ENCODE results near the gene SKAP1. TPM values are rescaled to one million over a fixed set of nuclear protein-coding genes. Genes with fewer than 3 reads are reported as not detected.

The SKAP1 gene
- total and polyA plus RNA-seq, 2 of the 13 experiments (the other 11 are each of a cell fraction or from before 2014, with no cell fraction given), result 0.21 TPM; not detected in 1

DNA sequence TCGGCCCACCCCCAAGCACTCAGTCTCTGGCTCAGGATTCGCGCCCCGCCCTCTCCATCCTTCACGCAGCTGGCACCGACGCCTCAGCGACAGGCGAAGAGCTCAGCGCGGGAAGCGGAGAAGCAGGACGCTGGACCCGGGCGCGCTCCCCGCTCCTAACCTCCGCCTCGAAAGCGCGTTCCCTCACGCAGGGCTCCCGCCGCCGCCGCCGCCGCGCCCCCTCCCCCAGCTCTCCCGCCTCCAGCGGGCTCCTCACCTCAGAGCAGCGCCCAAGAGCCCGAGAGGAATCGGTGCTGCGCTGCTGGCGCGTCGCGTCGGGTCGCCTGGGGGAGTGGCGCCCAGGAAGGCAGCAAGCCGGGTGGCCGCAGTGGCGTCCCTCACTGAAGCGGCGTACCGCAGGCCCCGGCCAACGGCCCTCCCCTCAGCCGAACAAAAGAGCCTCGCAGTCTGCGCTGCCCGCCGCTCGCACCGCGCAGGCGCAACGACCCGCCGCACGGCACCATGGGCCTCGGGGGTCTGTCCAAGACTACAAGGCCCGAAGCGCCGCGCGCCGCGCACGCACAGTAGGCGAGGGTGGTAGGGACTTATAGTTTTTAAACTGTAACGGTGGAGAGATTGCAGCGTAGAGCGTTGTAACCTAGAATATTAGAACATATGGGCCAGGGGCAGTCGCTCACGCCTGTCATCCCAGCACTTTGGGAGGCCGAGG lies 328.8 kb downstream of the SKAP1 start, which contains the start of gene CBX1 (continued):
- TF ChIP-seq ERF (CRISPR knock-in tag; IDR thresholded peaks at IDR 0.05) (peak; percentile 82), MIER3 (CRISPR knock-in tag; IDR thresholded peaks at IDR 0.05; ENCODE audit: borderline replicate concordance) (0 out of 2 replicates have a peak, but pooled peaks have one; percentile 62), FOXJ3 (CRISPR knock-in tag; IDR thresholded peaks at IDR 0.05; ENCODE audit: borderline replicate concordance) (peak; percentile 29; the same call in 1 of the 2 replicates), ZNF790 (CRISPR knock-in tag; IDR thresholded peaks at IDR 0.05; ENCODE audit: borderline replicate concordance) (peak; percentile 92; the same call in 1 of the 2 replicates), MYNN (CRISPR knock-in tag; IDR thresholded peaks at IDR 0.05; ENCODE audit: low read depth) (no peak)

DNA sequence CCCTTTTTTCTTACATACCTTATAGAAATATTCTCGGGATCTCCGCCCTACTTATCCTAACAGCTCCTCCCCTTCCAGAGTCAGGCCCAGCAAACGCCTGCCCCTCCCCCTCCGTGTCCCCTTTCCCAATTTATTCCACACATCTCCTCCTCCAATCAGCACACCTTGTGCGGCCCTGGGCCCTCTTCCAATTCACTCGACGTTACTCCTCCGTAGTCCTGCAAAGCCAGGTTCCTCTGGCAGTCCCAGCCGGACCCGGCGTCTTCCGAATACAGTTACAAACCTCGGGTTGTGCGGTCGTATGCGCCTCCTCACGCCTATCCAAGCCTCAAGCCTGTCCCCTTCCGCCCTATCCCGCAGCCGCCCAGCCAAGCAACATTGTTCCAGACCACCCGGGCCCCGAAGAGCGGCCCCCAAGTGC lies 329.4 kb downstream of the SKAP1 start:
- WGBS (ENCODE audit: low lambda C conversion rate), result 2% methylated on average over 23 of the region's 23 CpGs
- H3K9ac ChIP-seq (ENCODE audit: insufficient read depth, low read depth, low read length), result peak overlapping the region; percentile 79
- H3K27me3 ChIP-seq (ENCODE audit: control insufficient read depth in 1 of 2, insufficient read depth in 2 of 2, low read length in 2 of 2), result no peaks in the 10 kb centered on the region
- H4K20me1 ChIP-seq (ENCODE audit: insufficient read depth, low read length), result 0 out of 2 replicates have a peak, but pooled peaks cover 3% of the 10 kb centered on the region
- ChIA-PET CTCF (ENCODE audit: low intra/inter-chr PET ratio, low total read pairs) (no interaction called here), POLR2A (interaction anchor here (1.3 to 2.2 kb wide), 3 partner anchors 14 to 205 kb away, joined by 3 to 19 read pairs (median 6); partner anchors contain the start of genes NFE2L1 and SP2)
- BruUV-seq (replicated peaks), result no TSS peak
- FAIRE-seq (no peak), DNase-seq (ENCODE audit: low spot score) (peak; percentile 54), ATAC-seq (peak; percentile 58)
- H3K4me2 ChIP-seq (ENCODE audit: low read depth, low read length), result peak overlapping the region; percentile 72
- in situ Hi-C loops (cut with HindIII; ENCODE audit: extremely low pct_ligation_motif_present, low pct_unique_long_range_greater_than_20kb), result no loop called here
- peak overlapping the region; percentile 84 for H3K27ac ChIP-seq (ENCODE audit: extremely low read length, insufficient read depth, low read length)
- H3K79me2 ChIP-seq (ENCODE audit: insufficient read depth, low read length), result peaks cover 41% of the 10 kb centered on the region
- peaks cover 27% of the 10 kb centered on the region for H3K4me1 ChIP-seq (ENCODE audit: insufficient read depth, low read length)
- H3K9me3 ChIP-seq (ENCODE audit: low read length), result no peaks in the 10 kb centered on the region
- no peak overlapping the region for H2AFZ ChIP-seq (ENCODE audit: low read length)
- intact Hi-C loops (cut with micrococcal nuclease; ENCODE audit: unreplicated experiment), result loop anchor here (2.0 kb wide), 1 partner anchor 76 kb away; no protein-coding TSS in a partner anchor
- no peaks in the 10 kb centered on the region; a peak in 1 of 5 replicates for H3K36me3 ChIP-seq (replicated peaks in 1 of 2; ENCODE audit: control insufficient read depth in 1 of 2, insufficient read depth in 2 of 2, low read length in 2 of 2)
- peak overlapping the region; percentile 90 for H3K4me3 ChIP-seq (replicated peaks in 1 of 3; ENCODE audit: insufficient read depth in 1 of 3, low read depth in 2 of 3, low read length in 3 of 3)
- TF ChIP-seq, protein P1, sequence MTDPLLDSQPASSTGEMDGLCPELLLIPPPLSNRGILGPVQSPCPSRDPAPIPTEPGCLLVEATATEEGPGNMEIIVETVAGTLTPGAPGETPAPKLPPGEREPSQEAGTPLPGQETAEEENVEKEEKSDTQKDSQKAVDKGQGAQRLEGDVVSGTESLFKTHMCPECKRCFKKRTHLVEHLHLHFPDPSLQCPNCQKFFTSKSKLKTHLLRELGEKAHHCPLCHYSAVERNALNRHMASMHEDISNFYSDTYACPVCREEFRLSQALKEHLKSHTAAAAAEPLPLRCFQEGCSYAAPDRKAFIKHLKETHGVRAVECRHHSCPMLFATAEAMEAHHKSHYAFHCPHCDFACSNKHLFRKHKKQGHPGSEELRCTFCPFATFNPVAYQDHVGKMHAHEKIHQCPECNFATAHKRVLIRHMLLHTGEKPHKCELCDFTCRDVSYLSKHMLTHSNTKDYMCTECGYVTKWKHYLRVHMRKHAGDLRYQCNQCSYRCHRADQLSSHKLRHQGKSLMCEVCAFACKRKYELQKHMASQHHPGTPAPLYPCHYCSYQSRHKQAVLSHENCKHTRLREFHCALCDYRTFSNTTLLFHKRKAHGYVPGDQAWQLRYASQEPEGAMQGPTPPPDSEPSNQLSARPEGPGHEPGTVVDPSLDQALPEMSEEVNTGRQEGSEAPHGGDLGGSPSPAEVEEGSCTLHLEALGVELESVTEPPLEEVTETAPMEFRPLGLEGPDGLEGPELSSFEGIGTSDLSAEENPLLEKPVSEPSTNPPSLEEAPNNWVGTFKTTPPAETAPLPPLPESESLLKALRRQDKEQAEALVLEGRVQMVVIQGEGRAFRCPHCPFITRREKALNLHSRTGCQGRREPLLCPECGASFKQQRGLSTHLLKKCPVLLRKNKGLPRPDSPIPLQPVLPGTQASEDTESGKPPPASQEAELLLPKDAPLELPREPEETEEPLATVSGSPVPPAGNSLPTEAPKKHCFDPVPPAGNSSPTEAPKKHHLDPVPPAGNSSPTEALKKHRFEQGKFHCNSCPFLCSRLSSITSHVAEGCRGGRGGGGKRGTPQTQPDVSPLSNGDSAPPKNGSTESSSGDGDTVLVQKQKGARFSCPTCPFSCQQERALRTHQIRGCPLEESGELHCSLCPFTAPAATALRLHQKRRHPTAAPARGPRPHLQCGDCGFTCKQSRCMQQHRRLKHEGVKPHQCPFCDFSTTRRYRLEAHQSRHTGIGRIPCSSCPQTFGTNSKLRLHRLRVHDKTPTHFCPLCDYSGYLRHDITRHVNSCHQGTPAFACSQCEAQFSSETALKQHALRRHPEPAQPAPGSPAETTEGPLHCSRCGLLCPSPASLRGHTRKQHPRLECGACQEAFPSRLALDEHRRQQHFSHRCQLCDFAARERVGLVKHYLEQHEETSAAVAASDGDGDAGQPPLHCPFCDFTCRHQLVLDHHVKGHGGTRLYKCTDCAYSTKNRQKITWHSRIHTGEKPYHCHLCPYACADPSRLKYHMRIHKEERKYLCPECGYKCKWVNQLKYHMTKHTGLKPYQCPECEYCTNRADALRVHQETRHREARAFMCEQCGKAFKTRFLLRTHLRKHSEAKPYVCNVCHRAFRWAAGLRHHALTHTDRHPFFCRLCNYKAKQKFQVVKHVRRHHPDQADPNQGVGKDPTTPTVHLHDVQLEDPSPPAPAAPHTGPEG (CRISPR knock-in tag; IDR thresholded peaks at IDR 0.05), result no peak
- TF ChIP-seq KDM5A (IDR thresholded peaks at IDR 0.05; ENCODE audit: borderline replicate concordance, low read length) (peak; percentile 75), ZNF468 (CRISPR knock-in tag; IDR thresholded peaks at IDR 0.05) (no peak), JDP2 (CRISPR knock-in tag; IDR thresholded peaks at IDR 0.05; ENCODE audit: borderline replicate concordance) (no peak), EHMT2 (IDR thresholded peaks at IDR 0.05; ENCODE audit: borderline replicate concordance, low read depth, low read length) (no peak)
- TF ChIP-seq, protein P2, sequence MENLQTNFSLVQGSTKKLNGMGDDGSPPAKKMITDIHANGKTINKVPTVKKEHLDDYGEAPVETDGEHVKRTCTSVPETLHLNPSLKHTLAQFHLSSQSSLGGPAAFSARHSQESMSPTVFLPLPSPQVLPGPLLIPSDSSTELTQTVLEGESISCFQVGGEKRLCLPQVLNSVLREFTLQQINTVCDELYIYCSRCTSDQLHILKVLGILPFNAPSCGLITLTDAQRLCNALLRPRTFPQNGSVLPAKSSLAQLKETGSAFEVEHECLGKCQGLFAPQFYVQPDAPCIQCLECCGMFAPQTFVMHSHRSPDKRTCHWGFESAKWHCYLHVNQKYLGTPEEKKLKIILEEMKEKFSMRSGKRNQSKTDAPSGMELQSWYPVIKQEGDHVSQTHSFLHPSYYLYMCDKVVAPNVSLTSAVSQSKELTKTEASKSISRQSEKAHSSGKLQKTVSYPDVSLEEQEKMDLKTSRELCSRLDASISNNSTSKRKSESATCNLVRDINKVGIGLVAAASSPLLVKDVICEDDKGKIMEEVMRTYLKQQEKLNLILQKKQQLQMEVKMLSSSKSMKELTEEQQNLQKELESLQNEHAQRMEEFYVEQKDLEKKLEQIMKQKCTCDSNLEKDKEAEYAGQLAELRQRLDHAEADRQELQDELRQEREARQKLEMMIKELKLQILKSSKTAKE (CRISPR knock-in tag; IDR thresholded peaks at IDR 0.05; ENCODE audit: borderline replicate concordance), result no peak
- TF ChIP-seq, protein P3, sequence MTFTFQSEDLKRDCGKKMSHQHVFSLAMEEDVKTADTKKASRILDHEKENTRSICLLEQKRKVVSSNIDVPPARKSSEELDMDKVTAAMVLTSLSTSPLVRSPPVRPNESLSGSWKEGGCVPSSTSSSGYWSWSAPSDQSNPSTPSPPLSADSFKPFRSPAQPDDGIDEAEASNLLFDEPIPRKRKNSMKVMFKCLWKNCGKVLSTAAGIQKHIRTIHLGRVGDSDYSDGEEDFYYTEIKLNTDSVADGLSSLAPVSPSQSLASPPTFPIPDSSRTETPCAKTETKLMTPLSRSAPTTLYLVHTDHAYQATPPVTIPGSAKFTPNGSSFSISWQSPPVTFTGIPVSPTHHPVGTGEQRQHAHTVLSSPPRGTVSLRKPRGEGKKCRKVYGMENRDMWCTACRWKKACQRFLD (CRISPR knock-in tag; IDR thresholded peaks at IDR 0.05; ENCODE audit: borderline replicate concordance), result no peak

Data from HepG2 (cell line).